GM18861 (cell line): Measurements from ENCODE around the gene CBFA2T3.

Experiments
- ATAC-seq: cut with Tn5 transposase; IDR thresholded peaks from one replicate; pipeline ENCODE4 v1.9.1; 2021; ENCODE audit not compliant: unreplicated experiment

The CBFA2T3 gene

DNA sequence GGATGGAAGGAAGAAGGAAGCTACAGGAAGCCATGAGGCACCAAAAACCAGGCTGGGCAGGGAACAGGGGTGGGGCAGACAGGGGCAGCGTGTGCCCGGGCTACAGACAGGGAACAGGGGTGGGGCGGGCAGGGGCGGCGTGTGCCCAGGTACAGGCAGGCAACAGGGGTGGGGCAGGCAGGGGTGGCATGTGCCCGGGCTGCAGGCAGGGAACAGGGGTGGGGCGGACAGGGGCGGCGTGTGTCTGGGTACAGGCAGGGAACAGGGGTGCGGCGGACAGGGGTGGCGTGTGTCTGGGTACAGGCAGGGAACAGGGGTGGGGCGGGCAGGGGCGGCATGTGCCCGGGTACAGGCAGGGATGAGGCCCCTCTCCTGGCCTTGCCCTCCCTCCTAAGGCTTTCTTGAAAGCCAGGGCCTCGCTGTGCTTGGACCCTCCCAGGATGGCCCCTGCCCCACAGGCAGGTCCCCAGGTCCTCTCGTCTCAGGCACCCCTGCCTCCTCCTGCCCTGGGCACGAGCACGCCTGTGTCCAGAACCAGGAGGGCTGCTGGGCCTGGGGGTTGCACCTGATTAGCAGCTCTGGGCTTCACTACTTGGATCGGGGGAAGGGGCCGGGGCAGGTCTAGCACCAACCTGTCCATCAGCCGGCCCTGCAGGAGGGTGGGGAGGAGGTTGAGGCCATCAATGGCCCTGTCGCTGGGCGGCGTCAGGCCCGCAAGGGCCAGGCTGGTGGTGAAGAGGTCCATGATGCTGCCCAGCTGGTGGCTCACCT is 150.8 kb downstream of the CBFA2T3 start:
- no peak for ATAC-seq

- ATAC-seq = no peak
These were observed 151.9 kb downstream of the CBFA2T3 start for GRCh38 chr16:88825146-88825545.
